ENCODE results near the gene PMIS2. TPM values are rescaled to one million over a fixed set of nuclear protein-coding genes. Genes with fewer than 3 reads are reported as not detected.
A peak's percentile ranks its signal among the peaks of the same experiment; 100 is the strongest.

Gene PMIS2
- polyA plus RNA-seq, 4 donors, result not detected

DNA sequence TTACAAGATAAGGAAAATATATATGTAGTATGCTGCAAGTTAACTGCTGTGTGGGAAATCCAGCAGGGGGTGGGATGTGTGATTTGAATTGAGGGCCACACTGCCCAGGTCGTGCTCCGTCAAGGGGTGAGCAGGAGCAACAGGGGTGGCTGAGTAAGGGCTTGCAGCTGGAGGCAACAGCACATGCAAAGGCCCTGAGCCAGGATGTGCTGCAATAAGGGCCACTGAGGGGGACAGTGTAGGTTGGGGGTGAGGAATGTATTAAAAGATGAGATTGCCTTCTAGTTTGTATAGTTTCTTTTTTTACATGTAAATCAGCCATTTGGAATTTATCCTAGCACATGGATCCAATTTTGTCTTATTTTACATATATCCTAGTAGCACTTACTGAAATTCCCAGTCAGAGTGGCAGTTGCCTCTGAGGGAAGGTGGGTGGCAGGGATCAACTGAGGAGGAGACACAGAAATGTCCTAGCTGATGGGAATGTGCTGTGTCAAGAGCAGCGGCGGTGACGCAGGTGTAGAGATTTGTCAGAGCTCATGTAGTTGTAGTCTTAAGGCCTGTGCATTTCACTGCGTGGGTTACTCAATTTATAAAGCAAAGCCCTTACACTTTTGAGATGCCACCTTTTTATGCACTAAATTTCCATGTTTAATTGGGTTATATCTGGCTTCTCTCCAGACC is 37.5 kb downstream of the PMIS2 start:
- DNase-seq (ENCODE audit: low read depth in 4 of 4, low spot score in 3 of 4), result no peak

- no peak for DNase-seq (ENCODE audit: low read depth in 4 of 4, low spot score in 3 of 4)
Measured at GRCh38 chr19:35628264-35628564, 42.2 kb downstream of the PMIS2 start.

DNA sequence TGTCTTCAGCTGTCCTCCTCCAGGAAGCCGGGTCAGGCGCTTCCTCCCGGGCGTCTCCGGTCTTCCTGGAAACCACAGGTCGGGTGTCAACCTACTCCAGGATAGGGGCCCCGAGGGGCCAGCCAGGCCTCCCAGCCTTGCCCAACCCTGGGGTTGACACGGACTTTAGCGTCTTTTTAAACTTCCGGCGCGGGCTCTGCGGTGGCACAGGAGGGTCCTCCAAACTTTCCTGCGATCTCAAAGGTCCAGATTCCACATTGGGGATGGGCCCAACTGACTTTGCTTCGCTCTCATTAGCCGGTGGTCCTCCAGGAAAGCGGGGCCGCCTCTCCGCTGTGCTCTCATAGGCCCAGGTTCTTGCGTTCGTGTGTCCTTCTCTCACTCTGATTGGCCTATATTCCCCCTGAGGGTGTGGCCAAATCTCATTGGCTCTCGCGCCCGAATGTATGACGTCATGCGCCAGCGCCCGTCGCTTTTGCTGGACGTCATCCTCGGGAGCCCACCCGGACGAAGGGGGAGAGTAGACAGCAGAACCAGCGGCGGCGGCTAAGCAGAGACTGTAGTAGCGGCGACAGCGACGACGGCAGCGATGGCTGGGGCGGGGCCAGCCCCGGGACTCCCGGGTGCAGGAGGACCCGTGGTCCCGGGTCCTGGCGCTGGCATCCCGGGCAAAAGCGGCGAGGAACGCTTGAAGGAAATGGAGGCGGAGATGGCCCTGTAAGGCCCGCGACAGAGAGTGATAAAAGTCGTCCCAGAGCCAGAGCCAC is 42.8 kb downstream of the PMIS2 start, which contains the start of gene RBM42:
Gene RBM42 (plus strand): TSS at position 472 of the 767 bp plus-strand sequence. CDS start 118 bp downstream, at position 590.
- peak; percentile 96 to 99 (median 97) for DNase-seq (ENCODE audit: low read depth in 4 of 4, low spot score in 3 of 4)

DNA sequence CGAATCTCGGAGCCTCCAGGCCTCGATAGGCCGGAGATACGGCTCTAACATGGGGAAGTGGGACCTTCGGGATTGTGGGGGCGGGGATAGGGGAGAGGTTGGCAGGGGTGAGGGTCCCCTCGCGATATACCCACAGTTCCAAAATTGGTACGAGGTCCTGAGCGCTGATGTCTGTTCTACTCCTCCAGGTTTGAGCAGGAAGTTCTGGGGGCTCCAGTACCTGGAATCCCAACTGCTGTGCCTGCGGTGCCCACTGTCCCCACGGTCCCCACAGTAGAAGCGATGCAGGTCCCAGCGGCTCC is 43.3 kb downstream of the PMIS2 start:
- DNase-seq (ENCODE audit: low read depth in 4 of 4, low spot score in 3 of 4), result no peak

GRCh38 chr19:35633727-35634440 is 47.9 kb downstream of the PMIS2 start:
- DNase-seq (ENCODE audit: low read depth in 4 of 4, low spot score in 3 of 4), result no peak

DNA sequence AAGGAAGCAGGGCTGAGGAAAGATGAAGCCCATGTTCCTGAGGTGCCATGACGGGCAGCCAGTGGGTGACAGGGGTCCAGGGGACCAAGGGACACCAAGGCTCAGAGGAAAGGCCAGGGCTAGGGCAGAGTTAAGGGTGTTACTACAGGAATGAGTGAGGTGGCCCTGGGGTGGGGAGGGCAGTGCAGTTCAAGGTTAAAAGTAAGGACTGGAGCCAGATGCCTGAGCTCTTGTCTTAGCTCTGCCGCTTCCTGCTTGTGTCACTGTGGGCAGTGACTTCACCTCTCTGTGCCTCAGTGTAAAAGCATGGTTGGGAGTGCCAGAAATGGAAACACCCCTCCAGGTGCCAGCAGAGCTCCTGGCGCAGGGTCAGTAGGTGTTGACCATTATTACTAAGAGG is 50.7 kb downstream of the PMIS2 start:
- no peak for DNase-seq (ENCODE audit: low read depth in 4 of 4, low spot score in 3 of 4)

Other genes with a start within 250 kb of the PMIS2 start
- under 1 TPM; 0.29 to 0.61 (median 0.41) TPM for gene FFAR1, start 238.3 kb upstream of the PMIS2 start, polyA plus RNA-seq (ENCODE audit: insufficient read length in 4 of 4)
- gene FFAR3, start 227.7 kb upstream of the PMIS2 start, polyA plus RNA-seq (ENCODE audit: insufficient read length in 4 of 4), result under 1 TPM in 3 of 4 donors, not detected in 1; 0.16 to 0.71 (median 0.17) TPM
- under 1 TPM in 1 of 4 donors, not detected in 3; 0.33 TPM for gene GPR42, start 215.1 kb upstream of the PMIS2 start, polyA plus RNA-seq (ENCODE audit: insufficient read length in 4 of 4)
- 1 to 10 TPM in 1 of 4 donors, under 1 TPM in 3; 0.19 to 1.4 (median 0.47) TPM for gene FFAR2, start 137.9 kb upstream of the PMIS2 start, polyA plus RNA-seq (ENCODE audit: insufficient read length in 4 of 4)
- 1 to 10 TPM in 1 of 4 donors, under 1 TPM in 3; 0.36 to 1.9 (median 0.59) TPM for gene KRTDAP, start 95.7 kb upstream of the PMIS2 start, polyA plus RNA-seq (ENCODE audit: insufficient read length in 4 of 4)
- 100 to 1,000 TPM in 1 of 4 donors, 10 to 100 TPM in 3; 59.7 to 123 (median 83.8) TPM for gene DMKN, start 72.5 kb upstream of the PMIS2 start, polyA plus RNA-seq (ENCODE audit: insufficient read length in 4 of 4)
- gene SBSN, start 57.9 kb upstream of the PMIS2 start, polyA plus RNA-seq (ENCODE audit: insufficient read length in 4 of 4), result under 1 TPM in 1 of 4 donors, not detected in 3; 0.11 TPM
- gene GAPDHS, start 52.7 kb upstream of the PMIS2 start, polyA plus RNA-seq (ENCODE audit: insufficient read length in 4 of 4), result not detected
- gene TMEM147, start 40.5 kb upstream of the PMIS2 start, polyA plus RNA-seq (ENCODE audit: insufficient read length in 4 of 4), result 100 to 1,000 TPM in 1 of 4 donors, 10 to 100 TPM in 3; 58.7 to 102 (median 86.6) TPM
- gene ATP4A, start 22.5 kb upstream of the PMIS2 start, polyA plus RNA-seq (ENCODE audit: insufficient read length in 4 of 4), result under 1 TPM in 1 of 4 donors, not detected in 3; 0.14 TPM
- 10 to 100 TPM; 23.2 to 39.6 (median 25.3) TPM for gene HAUS5, start 26.6 kb downstream of the PMIS2 start, polyA plus RNA-seq (ENCODE audit: insufficient read length in 4 of 4)
- gene RBM42, start 42.9 kb downstream of the PMIS2 start, polyA plus RNA-seq (ENCODE audit: insufficient read length in 4 of 4), result 10 to 100 TPM; 49.1 to 81.9 (median 57.7) TPM
- gene ETV2, start 55.6 kb downstream of the PMIS2 start, polyA plus RNA-seq (ENCODE audit: insufficient read length in 4 of 4), result 1 to 10 TPM; 1.7 to 3.3 (median 2.3) TPM
- 100 to 1,000 TPM; 224 to 359 (median 312) TPM for gene COX6B1, start 62.1 kb downstream of the PMIS2 start, polyA plus RNA-seq (ENCODE audit: insufficient read length in 4 of 4)
- gene UPK1A, start 80.3 kb downstream of the PMIS2 start, polyA plus RNA-seq (ENCODE audit: insufficient read length in 4 of 4), result 10 to 100 TPM in 3 of 4 donors, under 1 TPM in 1; 0.53 to 67.8 (median 21.8) TPM
- gene ZBTB32, start 118.4 kb downstream of the PMIS2 start, polyA plus RNA-seq (ENCODE audit: insufficient read length in 4 of 4), result under 1 TPM; 0.27 to 0.63 (median 0.49) TPM
- gene KMT2B, start 131.8 kb downstream of the PMIS2 start, polyA plus RNA-seq (ENCODE audit: insufficient read length in 4 of 4), result 10 to 100 TPM; 25.1 to 42.0 (median 32.8) TPM
- 1 to 10 TPM; 2.6 to 4.3 (median 3.1) TPM for gene IGFLR1, start 156.3 kb downstream of the PMIS2 start, polyA plus RNA-seq (ENCODE audit: insufficient read length in 4 of 4)
- 10 to 100 TPM; 17.2 to 22.0 (median 18.6) TPM for gene U2AF1L4, start 159.2 kb downstream of the PMIS2 start, polyA plus RNA-seq (ENCODE audit: insufficient read length in 4 of 4)
- gene PSENEN, start 159.5 kb downstream of the PMIS2 start, polyA plus RNA-seq (ENCODE audit: insufficient read length in 4 of 4), result 10 to 100 TPM; 43.4 to 71.8 (median 61.9) TPM
- gene LIN37, start 162.4 kb downstream of the PMIS2 start, polyA plus RNA-seq (ENCODE audit: insufficient read length in 4 of 4), result 10 to 100 TPM in 2 of 4 donors, 1 to 10 TPM in 2; 6.0 to 14.2 (median 9.3) TPM
- gene HSPB6, start 170.9 kb downstream of the PMIS2 start, polyA plus RNA-seq (ENCODE audit: insufficient read length in 4 of 4), result 100 to 1,000 TPM in 1 of 4 donors, 10 to 100 TPM in 3; 24.8 to 111 (median 29.2) TPM
- 10 to 100 TPM; 12.8 to 24.3 (median 17.3) TPM for gene PROSER3, start 172.0 kb downstream of the PMIS2 start, polyA plus RNA-seq (ENCODE audit: insufficient read length in 4 of 4)
- 10 to 100 TPM; 18.4 to 43.8 (median 26.5) TPM for gene ARHGAP33, start 189.4 kb downstream of the PMIS2 start, polyA plus RNA-seq (ENCODE audit: insufficient read length in 4 of 4)
- 10 to 100 TPM in 3 of 4 donors, under 1 TPM in 1; 0.41 to 51.0 (median 25.1) TPM for gene PRODH2, start 226.7 kb downstream of the PMIS2 start, polyA plus RNA-seq (ENCODE audit: insufficient read length in 4 of 4)

Data from left renal pelvis (tissue), 4 donors.